GM19240 (cell line): ENCODE results near the gene GGT1.
"Not testable (repeated sequence)": the region's sequence is repeated elsewhere in the genome, so short reads cannot be mapped to it uniquely, and the experiment has no call there.

Experiments
- DNase-seq: peaks from one replicate; pipeline ENCODE4 v3.0.0; 2011; ENCODE audit warnings: low spot score; ENCODE audit not compliant: insufficient read length

The GGT1 gene

GRCh38 chr22:24634776-24635389, 31.9 kb downstream of the GGT1 start:
- DNase-seq: not testable (repeated sequence)

GRCh38 chr22:24636513-24636912, 33.5 kb downstream of the GGT1 start:
- not testable (repeated sequence) for DNase-seq

GRCh38 chr22:24642307-24642706, 39.3 kb downstream of the GGT1 start:
- not testable (repeated sequence) for DNase-seq

GRCh38 chr22:24644409-24644808, 41.4 kb downstream of the GGT1 start:
- not testable (repeated sequence) for DNase-seq

GRCh38 chr22:24645408-24646399, 42.7 kb downstream of the GGT1 start:
- DNase-seq: not testable (repeated sequence)

GRCh38 chr22:24646756-24647155, 43.8 kb downstream of the GGT1 start:
- not testable (repeated sequence) for DNase-seq

GRCh38 chr22:24649371-24649770, 46.4 kb downstream of the GGT1 start:
- DNase-seq: not testable (repeated sequence)

- DNase-seq: not testable (repeated sequence)
Measured at GRCh38 chr22:24650884-24651283, 47.9 kb downstream of the GGT1 start.

GRCh38 chr22:24665395-24665794, 62.4 kb downstream of the GGT1 start:
- DNase-seq: not testable (repeated sequence)

- DNase-seq: not testable (repeated sequence)
Measured at GRCh38 chr22:24667904-24668303, 64.9 kb downstream of the GGT1 start.

- not testable (repeated sequence) for DNase-seq
Measured at GRCh38 chr22:24672532-24672931, 69.5 kb downstream of the GGT1 start.
